CD4-positive, alpha-beta T cell (primary cell): ENCODE data around the gene CNOT2. TPM values are rescaled to one million over a fixed set of nuclear protein-coding genes. Genes with fewer than 3 reads are reported as not detected.

ENCODE experiments used
- ATAC-seq: fragments of 200-7000 bp; cut with Tn5 transposase; one replicate; pipeline ENCODE4 v1.10.0; 2022; ENCODE audit warnings: mild to moderate bottlenecking; ENCODE audit not compliant: poor library complexity
- CTCF ChIA-PET: fragments of 350-600 bp; sonication (Branson Sonifier 250); formaldehyde crosslinking; loops from one replicate; lab custom pipeline; 2021; ENCODE audit warnings: antibody characterized with exemption, inconsistent platforms; lab: Charles Lee
- POLR2A ChIA-PET: fragments of 350-600 bp; sonication (Branson Sonifier 250); formaldehyde crosslinking; loops from one replicate; lab custom pipeline; 2021; ENCODE audit warnings: antibody characterized with exemption, inconsistent platforms; lab: Charles Lee
- DNase-seq, 14 experiments: peaks; one replicate each; pipeline ENCODE4 v3.0.0-alpha.2; 2013 to 2020; ENCODE audit warnings: mixed read lengths in 2 of 14
- H3K27ac ChIP-seq, 2 donors: one replicate each; pipeline versions ENCODE4 v1.5.1 to v1.7.0; 2013; ENCODE audit warnings: low read length in 2 of 2, low read depth in 1 of 2, mild to moderate bottlenecking in 1 of 2
- H3K27me3 ChIP-seq, 2 experiments: 1 replicate in 1 of 2; 2 replicates in 1 of 2; pipeline versions ENCODE4 v1.6.1 to v1.7.0; 2013; ENCODE audit warnings: low read length in 2 of 2, control low read depth in 1 of 2, mild to moderate bottlenecking in 1 of 2, moderate library complexity in 1 of 2; ENCODE audit not compliant: insufficient read depth in 2 of 2, control insufficient read depth in 1 of 2
- H3K36me3 ChIP-seq: one replicate; pipeline ENCODE4 v1.6.1; 2013; ENCODE audit warnings: low read length, control low read depth; ENCODE audit not compliant: insufficient read depth
- H3K4me1 ChIP-seq: one replicate; pipeline ENCODE4 v1.6.1; 2013; ENCODE audit warnings: low read length, control low read depth; ENCODE audit not compliant: insufficient read depth
- H3K4me3 ChIP-seq: one replicate; pipeline ENCODE4 v1.5.1; 2013; ENCODE audit warnings: mild to moderate bottlenecking, low read length, moderate library complexity
- H3K9me3 ChIP-seq, 2 experiments: 1 replicate in 1 of 2; 2 replicates in 1 of 2; pipeline versions ENCODE4 v1.6.1 to v1.7.0; 2013; ENCODE audit warnings: low read length in 2 of 2, mild to moderate bottlenecking in 2 of 2, control low read depth in 1 of 2, moderate library complexity in 1 of 2; ENCODE audit not compliant: control insufficient read depth in 1 of 2, insufficient read depth in 1 of 2
- H3K27ac Mint-ChIP-seq: one replicate; pipeline ENCODE4 v1.8.0; 2020; ENCODE audit warnings: mixed read lengths
- H3K27me3 Mint-ChIP-seq: one replicate; pipeline ENCODE4 v1.8.0; 2021; ENCODE audit warnings: mixed read lengths
- H3K36me3 Mint-ChIP-seq: one replicate; pipeline ENCODE4 v1.8.0; 2021; ENCODE audit warnings: low read depth, mixed read lengths
- H3K4me1 Mint-ChIP-seq: one replicate; pipeline ENCODE4 v1.8.0; 2021; ENCODE audit warnings: low read depth, mixed read lengths
- H3K4me3 Mint-ChIP-seq: one replicate; pipeline ENCODE4 v1.8.0; 2020; ENCODE audit warnings: mild to moderate bottlenecking, mixed read lengths
- H3K9me3 Mint-ChIP-seq: one replicate; pipeline ENCODE4 v1.8.0; 2020; ENCODE audit warnings: mixed read lengths
- intact Hi-C, 2 experiments: fragments of 100-400 bp; cut with DNase I in 1 of 2; cut with micrococcal nuclease in 1 of 2; formaldehyde crosslinking; loops; one replicate each; pipeline versions ENCODE4 v1.15.1 to v1.9.0; 2023 to 2025; cut with DNase I, micrococcal nuclease
- total RNA-seq, 174 experiments: library from RNA in 2 of 174; stranded (reverse) in 2 of 174; gene quantifications; one replicate each; pipeline ENCODE4 v1.2.3 and lab custom pipeline; 2021 to 2026
- TF ChIP-seq, protein P1 (sequence below): fragments of 200-600 bp; IDR thresholded peaks from one replicate; pipeline ENCODE4 v1.8.0; 2022; ENCODE audit warnings: antibody characterized with exemption, mild to moderate bottlenecking

CNOT2 gene
- total RNA-seq, 2 experiments from 2014 or later: 107 to 121 TPM

DNA sequence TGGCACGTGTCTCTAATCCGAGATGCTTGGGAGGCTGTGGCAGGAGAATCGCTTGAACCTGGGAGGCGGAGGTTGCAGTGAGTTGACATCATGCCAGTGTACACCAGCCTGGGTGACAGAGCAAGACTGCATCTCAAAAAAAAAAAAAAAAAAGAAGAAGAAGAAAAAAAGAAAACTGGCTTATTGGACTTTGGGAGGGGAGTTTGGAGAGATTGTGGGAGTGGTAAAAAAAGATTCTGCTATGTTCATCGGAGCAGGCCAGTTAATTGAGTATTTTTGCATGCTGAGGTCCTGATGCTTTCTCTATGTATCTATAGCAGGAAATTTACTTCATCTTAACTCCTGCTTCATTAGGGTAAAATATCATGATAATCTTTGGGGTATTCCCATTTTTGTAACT, 11.6 kb downstream of the CNOT2 start:
- H3K4me3 Mint-ChIP-seq: peak overlapping the region; percentile 56
- Histone ChIP-seq H3K4me3 (no peak overlapping the region), H3K9me3 (no peaks in the 10 kb centered on the region), H3K36me3 (no peaks in the 10 kb centered on the region), H3K4me1 (peaks cover 3% of the 10 kb centered on the region), H3K27me3 (no peaks in the 10 kb centered on the region), H3K27ac (no peak overlapping the region)
- ChIA-PET CTCF (no interaction called here), POLR2A (no interaction called here)
- ATAC-seq (no peak), DNase-seq (no peak)
- H3K36me3 Mint-ChIP-seq: peaks cover 6% of the 10 kb centered on the region
- peaks cover 89% of the 10 kb centered on the region for H3K4me1 Mint-ChIP-seq
- H3K27ac Mint-ChIP-seq: peak overlapping the region; percentile 40
- TF ChIP-seq, protein P1, sequence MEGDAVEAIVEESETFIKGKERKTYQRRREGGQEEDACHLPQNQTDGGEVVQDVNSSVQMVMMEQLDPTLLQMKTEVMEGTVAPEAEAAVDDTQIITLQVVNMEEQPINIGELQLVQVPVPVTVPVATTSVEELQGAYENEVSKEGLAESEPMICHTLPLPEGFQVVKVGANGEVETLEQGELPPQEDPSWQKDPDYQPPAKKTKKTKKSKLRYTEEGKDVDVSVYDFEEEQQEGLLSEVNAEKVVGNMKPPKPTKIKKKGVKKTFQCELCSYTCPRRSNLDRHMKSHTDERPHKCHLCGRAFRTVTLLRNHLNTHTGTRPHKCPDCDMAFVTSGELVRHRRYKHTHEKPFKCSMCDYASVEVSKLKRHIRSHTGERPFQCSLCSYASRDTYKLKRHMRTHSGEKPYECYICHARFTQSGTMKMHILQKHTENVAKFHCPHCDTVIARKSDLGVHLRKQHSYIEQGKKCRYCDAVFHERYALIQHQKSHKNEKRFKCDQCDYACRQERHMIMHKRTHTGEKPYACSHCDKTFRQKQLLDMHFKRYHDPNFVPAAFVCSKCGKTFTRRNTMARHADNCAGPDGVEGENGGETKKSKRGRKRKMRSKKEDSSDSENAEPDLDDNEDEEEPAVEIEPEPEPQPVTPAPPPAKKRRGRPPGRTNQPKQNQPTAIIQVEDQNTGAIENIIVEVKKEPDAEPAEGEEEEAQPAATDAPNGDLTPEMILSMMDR: no peak
- H3K9me3 Mint-ChIP-seq: no peaks in the 10 kb centered on the region
- no peaks in the 10 kb centered on the region for H3K27me3 Mint-ChIP-seq
- intact Hi-C loops: loop anchor here in 1 of 2 experiments (5.0 kb wide), 1 partner anchor 42 kb away; no protein-coding TSS in a partner anchor

DNA sequence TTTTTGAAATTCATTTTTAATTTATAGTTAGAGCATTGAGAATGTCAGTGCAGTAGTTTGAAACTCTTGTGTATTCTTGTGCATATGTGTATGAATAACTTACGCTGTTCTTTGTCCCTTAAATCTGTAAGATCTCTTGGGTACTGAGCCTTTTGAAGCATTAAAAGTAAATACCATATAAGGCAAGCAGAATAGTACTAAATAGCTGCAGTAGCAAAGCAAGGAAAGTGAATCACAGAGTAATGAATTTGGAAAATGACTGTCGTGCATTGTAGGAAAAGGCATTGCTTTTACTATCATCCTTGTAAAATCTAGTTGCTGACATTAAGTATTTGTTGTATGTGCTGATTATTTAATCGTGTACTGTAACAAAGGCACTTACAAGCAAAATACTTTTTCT, 12.1 kb downstream of the CNOT2 start:
- peaks cover 7% of the 10 kb centered on the region for H3K36me3 Mint-ChIP-seq
- Histone ChIP-seq H3K4me1 (peaks cover 3% of the 10 kb centered on the region), H3K27ac (no peak overlapping the region), H3K27me3 (no peaks in the 10 kb centered on the region), H3K9me3 (no peaks in the 10 kb centered on the region), H3K4me3 (no peak overlapping the region), H3K36me3 (no peaks in the 10 kb centered on the region)
- peaks cover 88% of the 10 kb centered on the region for H3K4me1 Mint-ChIP-seq
- TF ChIP-seq, protein P1: no peak
- CTCF ChIA-PET: no interaction called here
- intact Hi-C loops: loop anchor here in 1 of 2 experiments (5.0 kb wide), 1 partner anchor 42 kb away; no protein-coding TSS in a partner anchor
- no peaks in the 10 kb centered on the region for H3K9me3 Mint-ChIP-seq
- POLR2A ChIA-PET: no interaction called here
- H3K27ac Mint-ChIP-seq: peak overlapping the region; percentile 40
- DNase-seq (no peak), ATAC-seq (no peak)
- peak overlapping the region; percentile 56 for H3K4me3 Mint-ChIP-seq
- no peaks in the 10 kb centered on the region for H3K27me3 Mint-ChIP-seq

DNA sequence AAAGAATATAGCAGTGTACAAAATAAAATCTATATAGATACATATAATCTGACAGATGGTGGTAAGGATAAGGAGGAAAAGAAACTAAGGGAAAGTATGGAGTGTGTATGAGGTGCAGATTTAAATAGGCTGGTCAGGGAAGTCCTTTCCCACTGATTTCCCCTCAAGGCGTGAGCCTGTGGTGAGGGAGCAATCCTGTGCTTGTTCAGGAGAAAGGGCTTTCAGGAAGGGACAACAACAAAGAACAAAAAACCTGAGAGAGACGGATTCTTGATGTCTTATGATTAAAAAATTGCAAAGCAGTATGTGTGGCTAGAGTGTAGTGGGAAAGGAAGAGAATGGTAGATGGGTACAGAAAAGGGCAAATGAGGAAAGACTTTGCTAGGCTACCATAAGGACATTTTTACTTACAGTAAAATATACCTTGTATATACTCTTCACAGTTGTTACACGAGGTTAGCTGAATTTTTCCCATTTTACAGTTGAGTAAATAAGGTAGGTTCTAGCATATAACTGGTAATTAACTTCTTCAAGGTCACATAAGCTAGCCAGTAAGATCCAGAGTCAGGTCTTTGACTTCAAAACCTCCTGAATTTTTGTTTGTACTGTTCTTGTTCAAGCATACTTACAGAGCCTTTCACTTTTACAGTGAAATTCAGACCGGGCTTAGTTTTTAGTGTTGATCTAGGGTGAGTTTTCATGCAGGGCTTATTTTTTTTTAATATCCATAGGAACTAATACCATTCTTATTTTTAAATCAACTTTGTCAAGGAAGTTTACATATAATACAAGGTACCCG, 15.6 kb downstream of the CNOT2 start:
- ChIA-PET POLR2A (no interaction called here), CTCF (no interaction called here)
- H3K27ac Mint-ChIP-seq: no peak overlapping the region
- H3K4me3 Mint-ChIP-seq: no peak overlapping the region
- Histone ChIP-seq H3K9me3 (peaks cover 0 to 8% of the 10 kb centered on the region in 2 experiments), H3K4me3 (no peak overlapping the region), H3K27ac (no peak overlapping the region), H3K36me3 (no peaks in the 10 kb centered on the region), H3K4me1 (peaks cover 2% of the 10 kb centered on the region), H3K27me3 (no peaks in the 10 kb centered on the region)
- H3K9me3 Mint-ChIP-seq: peaks cover 2% of the 10 kb centered on the region
- intact Hi-C loops: loop anchor here in 1 of 2 experiments (5.0 kb wide), 1 partner anchor 38 kb away; no protein-coding TSS in a partner anchor
- no peak for DNase-seq
- H3K36me3 Mint-ChIP-seq: peaks cover 33% of the 10 kb centered on the region
- H3K4me1 Mint-ChIP-seq: peaks cover 81% of the 10 kb centered on the region
- no peaks in the 10 kb centered on the region for H3K27me3 Mint-ChIP-seq
- ATAC-seq: no peak
- TF ChIP-seq, protein P1: no peak
